HG03139 (cell line): ENCODE results near the gene TEX19.
"Not testable (repeated sequence)": the region's sequence is repeated elsewhere in the genome, so short reads cannot be mapped to it uniquely, and the experiment has no call there.

ENCODE experiments used
- ATAC-seq: cut with Tn5 transposase; IDR thresholded peaks from one replicate; pipeline ENCODE4 v1.9.1; 2021; ENCODE audit not compliant: unreplicated experiment

Gene TEX19

GRCh38 chr17:82374626-82375331, 15.7 kb downstream of the TEX19 start:
- ATAC-seq = no peak

GRCh38 chr17:82375359-82376041, 16.5 kb downstream of the TEX19 start:
- ATAC-seq = no peak

- no peak for ATAC-seq
Measured at GRCh38 chr17:82376042-82376730, 17.1 kb downstream of the TEX19 start.

GRCh38 chr17:82377294-82377693, 18.2 kb downstream of the TEX19 start:
- ATAC-seq = not testable (repeated sequence)

GRCh38 chr17:82377924-82378740, 19.1 kb downstream of the TEX19 start:
- no peak for ATAC-seq

- ATAC-seq = no peak
Measured at GRCh38 chr17:82378741-82379021, 19.6 kb downstream of the TEX19 start.

GRCh38 chr17:82380860-82381702, 22.0 kb downstream of the TEX19 start:
- ATAC-seq = no peak

- not testable (repeated sequence) for ATAC-seq
Measured at GRCh38 chr17:82381703-82382009, 22.6 kb downstream of the TEX19 start.

GRCh38 chr17:82382220-82382932, 23.3 kb downstream of the TEX19 start:
- ATAC-seq = not testable (repeated sequence)

- ATAC-seq = no peak
Measured at GRCh38 chr17:82382933-82383255, 23.8 kb downstream of the TEX19 start.

GRCh38 chr17:82383411-82383810, 24.4 kb downstream of the TEX19 start:
- ATAC-seq = no peak

GRCh38 chr17:82384051-82384729, 25.1 kb downstream of the TEX19 start:
- no peak for ATAC-seq

- no peak for ATAC-seq
Measured at GRCh38 chr17:82384730-82385481, 25.9 kb downstream of the TEX19 start.

- no peak for ATAC-seq
Measured at GRCh38 chr17:82385559-82386254, 26.7 kb downstream of the TEX19 start.

- no peak for ATAC-seq
Measured at GRCh38 chr17:82386255-82386831, 27.3 kb downstream of the TEX19 start.

- no peak for ATAC-seq
Measured at GRCh38 chr17:82386881-82387704, 28.0 kb downstream of the TEX19 start.

GRCh38 chr17:82387705-82388106, 28.7 kb downstream of the TEX19 start:
- ATAC-seq = no peak
